Stimulated activated CD8-positive, alpha-beta memory T cell treated with anti-CD3 and anti-CD28 coated beads, Interleukin-4, amount 100 ng/mL, for 1 hour (primary cell): ENCODE data around the gene IFI35.
"Not testable (repeated sequence)": the region's sequence is repeated elsewhere in the genome, so short reads cannot be mapped to it uniquely, and the experiment has no call there.

Experiments used
- DNase-seq, 2 donors: peaks; one replicate each; pipeline ENCODE4 v3.0.0-alpha.2; 2020; ENCODE audit warnings: low read depth in 2 of 2, low spot score in 1 of 2

The IFI35 gene

DNA sequence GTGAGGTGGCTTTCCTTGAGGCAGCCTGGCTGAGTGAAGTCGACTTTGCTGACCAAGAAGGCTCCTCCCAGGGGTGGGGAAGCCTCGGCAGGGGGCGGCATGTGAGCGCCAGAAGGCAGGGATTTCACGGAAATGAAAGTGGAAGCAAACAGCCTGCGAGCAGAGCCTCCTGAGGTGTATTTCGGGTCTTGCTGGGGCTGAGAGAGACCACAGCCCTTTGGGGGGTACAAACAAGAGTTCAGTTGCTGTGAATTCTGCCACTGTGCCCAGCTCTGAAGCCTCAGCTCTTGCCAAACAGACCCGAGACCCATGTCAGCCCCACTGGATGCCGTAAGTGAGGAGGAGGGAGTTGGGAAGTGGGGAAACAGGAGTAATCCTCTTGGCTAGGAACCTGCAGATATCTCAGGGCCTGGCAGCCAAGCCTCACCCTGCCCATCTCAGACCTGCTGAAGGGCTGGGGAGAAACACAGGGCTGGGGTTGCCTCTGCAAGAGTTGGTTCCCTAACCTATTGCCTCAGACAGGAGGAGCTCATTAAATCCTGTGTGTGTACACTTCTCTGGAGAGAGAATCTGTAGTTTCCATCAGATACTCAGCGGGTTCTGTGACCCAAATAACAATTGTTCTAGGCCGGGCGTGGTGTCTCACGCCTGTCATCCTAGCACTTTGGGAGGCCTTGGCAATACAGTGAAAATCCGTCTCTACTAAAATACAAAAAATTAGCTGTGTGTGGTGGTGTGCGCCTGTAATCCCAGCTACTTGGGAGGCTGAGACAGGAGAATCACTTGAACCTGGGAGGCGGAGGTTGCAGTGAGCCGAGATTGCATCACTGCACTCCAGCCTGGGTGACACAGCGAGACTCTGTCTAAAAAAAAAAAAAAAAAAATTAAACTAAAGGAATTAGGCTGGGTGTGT, at the start of gene IFI35:
IFI35 (plus strand) TSS at position 146 of the 913 bp plus-strand sequence; CDS start at position 310, 164 bp downstream.
- DNase-seq: peak; percentile 53 to 77

DNA sequence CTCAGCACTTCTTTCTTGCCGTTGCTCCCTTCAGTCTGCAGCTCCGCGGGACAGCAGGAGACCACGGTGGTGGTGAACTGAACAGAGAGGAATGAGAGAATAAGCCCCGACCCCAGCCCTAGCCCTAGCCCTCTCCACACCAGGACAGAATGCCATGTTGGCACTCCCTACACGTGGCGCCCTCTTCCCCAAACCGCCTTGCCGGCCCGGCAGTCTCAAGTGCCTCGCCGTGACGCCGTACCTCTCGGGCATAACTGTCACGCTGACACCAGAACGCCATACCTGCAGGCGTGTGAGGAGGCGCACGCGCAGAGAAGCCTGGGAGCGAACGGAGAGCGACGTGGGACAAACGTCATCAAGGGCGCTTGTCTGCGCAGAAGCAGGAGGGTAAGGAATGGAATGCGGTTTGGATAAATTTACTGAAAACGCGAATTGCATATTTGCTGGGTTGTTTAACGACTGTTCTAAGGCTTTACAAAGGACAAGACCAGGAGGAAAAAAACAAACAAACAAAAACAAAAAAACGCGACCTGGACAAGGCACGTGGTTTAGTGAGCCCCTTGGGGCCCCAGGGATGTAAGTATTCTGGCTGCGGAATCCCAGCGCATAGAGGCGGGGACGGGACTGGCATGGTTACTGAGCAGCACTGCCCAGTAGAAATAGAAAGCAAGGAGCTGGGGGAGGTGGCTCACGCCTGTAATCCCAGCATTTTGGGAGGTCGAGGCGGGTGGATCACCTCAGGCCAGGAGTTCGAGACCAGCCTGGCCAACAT, 42.2 kb upstream of the IFI35 start, which contains the start of gene AARSD1:
AARSD1 (minus strand) TSS at position 294 of the 772 bp plus-strand sequence; CDS start at position 280, 14 bp downstream.
- DNase-seq: peak; percentile 73 to 77

DNA sequence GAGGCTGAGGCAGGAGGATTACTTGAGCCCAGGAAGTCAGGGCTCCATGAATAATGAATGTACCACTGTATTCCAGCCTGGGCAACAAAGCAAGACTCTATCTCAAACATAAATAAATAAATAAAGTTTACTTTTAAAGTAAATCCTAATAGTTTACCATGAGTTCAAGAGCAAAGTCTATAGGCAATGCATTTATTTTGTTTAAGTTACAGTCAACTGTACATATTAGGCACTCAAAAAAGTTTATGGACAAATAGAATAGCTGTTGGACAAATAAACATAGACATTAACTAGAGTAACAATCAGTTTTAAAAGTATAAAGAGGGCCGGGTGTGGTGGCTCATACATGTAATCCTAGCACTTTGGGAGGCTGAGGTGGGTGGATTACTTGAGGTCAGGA, 38.7 kb upstream of the IFI35 start:
- no peak for DNase-seq

DNA sequence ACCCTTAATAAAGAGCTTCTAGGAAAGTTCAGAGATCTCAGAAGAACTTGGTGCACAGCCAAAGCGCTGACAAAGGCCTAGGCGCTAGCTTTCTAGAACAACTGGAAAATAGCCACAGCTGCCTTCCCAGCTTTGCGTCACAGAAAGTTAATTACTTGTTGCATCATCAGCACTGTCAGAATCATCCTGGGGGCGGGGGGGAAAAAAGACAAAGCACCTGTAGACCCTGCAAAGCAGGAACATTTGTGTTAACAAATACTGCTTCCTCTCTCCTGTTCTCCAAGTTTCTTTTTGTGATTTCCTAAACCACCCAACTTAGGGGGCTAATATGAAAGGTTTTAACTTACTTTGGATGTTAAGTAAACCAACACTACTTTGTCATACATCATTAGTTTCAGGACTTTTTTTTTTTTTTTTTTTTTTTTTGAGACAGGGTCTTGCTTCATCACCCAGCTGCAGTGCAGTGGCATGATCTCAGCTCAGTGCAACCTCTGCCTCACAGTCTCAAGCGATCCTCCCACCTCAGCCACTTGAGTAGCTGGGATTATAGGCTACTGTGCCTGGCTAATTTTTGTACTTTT, 37.5 kb upstream of the IFI35 start:
- DNase-seq: no peak

DNA sequence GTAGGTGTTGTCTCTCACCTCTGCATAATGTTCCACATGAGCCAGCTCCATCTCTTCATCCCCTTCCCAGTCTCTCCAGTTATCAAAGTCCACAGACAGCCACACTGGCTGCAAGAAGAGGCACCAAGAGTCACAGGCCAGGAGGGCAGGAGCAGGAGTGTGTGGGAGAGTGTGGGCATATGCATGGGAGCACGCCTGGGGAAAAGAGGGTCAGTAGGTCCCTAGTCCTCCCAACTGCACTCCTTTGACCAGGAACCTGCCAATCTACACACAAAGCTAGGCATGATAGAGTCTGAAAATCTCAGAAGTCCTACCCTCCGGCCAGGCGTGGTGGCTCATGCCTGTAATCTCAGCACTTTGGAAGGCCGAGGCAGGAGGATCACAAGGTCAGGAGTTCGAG, 35.0 kb upstream of the IFI35 start:
- no peak for DNase-seq

DNA sequence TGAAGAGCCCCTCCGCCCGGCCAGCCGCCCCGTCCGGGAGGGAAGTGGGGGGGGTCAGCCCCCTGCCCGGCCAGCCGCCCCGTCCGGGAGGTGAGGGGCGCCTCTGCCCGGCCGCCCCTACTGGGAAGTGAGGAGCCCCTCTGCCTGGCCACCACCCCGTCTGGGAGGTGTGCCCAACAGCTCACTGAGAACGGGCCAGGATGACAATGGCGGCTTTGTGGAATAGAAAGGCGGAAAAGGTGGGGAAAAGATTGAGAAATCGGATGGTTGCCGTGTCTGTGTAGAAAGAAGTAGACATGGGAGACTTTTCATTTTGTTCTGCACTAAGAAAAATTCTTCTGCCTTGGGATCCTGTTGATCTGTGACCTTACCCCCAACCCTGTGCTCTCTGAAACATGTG, 33.3 kb upstream of the IFI35 start:
- DNase-seq: not testable (repeated sequence)

DNA sequence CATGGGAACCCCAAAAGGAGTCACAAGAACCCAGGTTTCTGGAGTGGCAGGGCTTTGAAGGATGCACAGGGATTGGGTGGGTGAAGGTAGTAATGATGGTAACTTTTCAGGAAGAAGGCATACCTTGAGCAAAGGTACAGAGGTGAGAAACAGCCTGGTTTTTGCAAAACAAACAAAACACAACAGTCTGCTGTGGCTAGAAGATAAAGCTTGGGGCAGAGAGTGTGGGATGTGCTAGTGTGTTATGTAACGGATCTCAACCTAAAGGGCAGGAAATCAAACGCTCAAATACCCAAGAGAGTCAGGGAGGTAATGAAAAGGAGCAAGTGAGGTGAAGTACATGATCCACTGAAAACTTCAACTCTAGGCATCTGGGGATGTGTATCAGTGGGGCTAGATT, 31.3 kb upstream of the IFI35 start:
- no peak for DNase-seq

DNA sequence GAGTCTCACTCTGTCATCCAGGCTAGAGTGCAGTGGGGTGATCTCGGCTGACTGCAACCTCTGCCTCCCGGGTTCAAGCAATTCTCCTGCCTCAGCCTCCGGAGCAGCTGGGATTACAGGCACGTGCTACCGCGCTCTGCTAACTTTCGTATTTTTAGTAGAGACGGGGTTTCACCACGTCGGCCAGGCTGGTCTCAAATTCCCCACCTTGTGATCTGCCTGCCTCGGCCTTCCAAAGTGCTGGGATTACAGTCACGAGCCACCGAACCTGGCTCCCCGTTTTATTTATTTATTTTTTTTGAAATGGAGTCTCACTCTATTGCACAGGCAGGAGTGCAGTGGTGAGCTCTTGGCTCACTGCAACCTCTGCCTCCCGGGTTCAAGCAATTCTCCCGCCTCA, 30.9 kb upstream of the IFI35 start:
- not testable (repeated sequence) for DNase-seq

DNA sequence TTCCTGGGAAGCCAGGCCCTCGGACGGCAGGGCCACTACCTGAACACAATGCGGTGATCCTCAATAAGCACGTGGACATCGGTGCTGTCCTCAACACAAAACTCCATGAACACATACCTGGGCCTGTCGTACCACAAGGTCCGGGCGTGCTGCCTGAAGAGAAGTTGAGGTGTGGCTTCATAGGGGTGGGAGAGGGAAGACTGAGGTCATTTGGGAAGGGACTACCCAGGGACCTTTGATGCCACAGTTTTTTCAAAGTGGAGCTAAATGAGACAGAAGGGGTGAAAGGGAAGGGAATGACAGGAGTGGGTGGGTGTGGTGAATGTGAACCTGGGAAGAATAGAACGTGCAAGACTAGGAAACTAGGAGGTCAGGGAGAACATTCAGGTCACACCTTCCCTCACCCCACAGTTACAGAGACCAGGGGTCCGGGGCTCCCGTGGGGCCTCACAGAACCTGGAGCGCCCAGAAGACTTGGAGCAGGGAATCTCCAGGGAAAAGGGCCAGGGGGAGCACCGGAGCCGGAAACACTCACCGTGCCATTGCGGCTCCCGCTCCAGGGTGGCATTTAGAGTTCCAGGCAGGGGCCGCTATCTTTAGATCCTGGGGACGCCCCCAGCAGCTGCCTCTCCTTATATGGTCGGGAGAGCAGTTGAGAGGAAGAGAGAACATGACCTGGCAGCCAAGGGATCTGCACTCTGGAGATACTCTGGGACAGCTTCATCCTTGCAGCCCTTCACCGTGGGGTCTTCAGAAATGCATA, 26.9 kb upstream of the IFI35 start, which contains the start of gene PTGES3L:
PTGES3L (minus strand) TSS at position 570 of the 763 bp plus-strand sequence; CDS start at position 543, 27 bp downstream.
- DNase-seq: no peak

DNA sequence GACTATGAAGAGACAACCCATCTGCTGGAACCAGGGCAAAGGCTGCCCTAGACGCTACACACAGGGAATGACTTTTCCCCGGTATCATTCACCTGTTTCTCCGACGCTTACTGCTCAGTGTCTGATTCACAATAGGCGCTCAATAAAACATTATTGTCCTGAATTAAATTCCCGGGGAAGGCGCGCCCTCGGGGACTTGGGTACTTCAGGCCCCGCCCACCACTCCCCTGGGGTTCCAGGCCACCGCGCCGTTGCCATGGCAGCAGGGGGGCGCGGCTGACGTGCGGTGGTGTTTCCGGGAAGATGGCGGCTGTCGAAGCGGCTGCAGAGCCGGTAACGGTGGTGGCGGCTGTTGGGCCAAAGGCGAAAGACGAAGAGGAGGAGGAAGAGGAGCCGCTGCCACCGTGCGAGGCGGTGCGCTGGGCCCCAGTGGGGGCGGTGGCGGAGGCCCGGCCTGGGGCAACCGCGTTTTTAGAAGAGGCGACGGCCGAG, 26.3 kb upstream of the IFI35 start, which contains the start of gene RUNDC1:
RUNDC1 (plus strand) TSS at position 292 of the 492 bp plus-strand sequence; CDS start at position 304, 12 bp downstream.
- peak; percentile 80 to 85 for DNase-seq

DNA sequence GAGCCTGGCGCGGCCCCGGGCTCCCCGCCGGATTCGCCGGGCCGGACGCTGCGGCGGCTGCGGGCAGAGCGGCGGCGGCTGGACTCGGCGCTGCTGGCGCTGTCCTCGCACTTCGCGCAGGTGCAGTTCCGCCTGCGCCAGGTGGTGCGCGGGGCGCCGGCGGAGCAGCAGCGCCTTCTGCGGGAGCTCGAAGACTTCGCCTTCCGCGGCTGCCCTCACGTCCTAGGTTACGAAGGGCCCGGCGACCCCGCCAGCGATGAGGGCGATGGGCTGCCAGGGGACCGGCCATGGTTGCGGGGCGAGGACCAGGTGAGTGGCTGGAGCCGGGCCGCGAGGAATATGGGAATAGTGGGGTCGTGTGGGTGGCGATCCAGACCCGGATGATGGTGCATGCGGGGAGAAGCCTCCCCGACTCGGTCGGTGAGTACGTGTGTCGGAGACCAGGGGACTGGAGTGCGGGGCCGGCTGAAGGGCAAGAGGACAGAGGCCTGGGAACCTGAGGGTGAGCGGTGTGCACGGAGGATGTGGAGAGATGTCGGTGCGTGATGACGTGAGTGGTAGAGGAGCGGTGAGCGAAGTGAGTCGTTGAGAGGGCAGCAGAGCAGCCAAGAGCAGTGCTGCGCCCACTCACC, 25.7 kb upstream of the IFI35 start:
- DNase-seq: peak in 1 of 2 donors; percentile 27

DNA sequence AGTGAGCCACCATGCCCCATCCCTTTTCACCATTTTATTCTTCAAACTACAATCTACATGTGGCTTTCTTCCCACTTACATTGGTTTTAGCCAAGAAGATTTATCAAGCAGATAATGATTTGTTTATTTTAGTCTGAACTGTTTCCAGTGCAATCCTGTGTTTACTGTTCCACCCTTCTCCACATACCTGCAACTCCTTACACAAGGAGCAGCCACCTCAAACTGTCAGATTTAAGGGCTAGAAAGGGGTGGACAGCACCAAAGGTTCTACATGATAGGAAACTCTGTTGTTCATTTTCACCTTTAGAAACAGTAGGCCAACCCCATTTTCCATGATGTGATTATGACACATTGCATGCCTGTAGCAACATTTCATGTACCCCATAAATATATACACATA, 24.3 kb upstream of the IFI35 start:
- no peak for DNase-seq

DNA sequence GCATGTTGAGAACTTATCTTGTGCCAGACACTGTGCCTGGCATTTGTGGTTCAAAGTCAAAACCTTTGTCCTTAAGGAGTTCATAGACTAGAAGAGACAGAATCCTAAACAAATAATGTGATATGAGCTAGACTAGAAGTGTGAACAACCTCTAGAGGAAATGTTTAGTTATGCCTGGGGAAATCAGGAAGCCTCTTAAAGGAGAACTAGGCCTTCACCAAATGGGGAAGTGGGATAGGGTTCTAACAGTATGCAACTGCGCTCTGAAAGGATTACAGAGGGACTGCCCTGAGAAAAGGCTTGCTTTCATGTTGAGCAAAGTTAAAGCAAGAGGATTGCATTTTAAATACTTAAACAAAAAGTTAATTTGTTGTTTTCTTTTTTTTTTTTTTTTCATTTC, 21.4 kb upstream of the IFI35 start:
- DNase-seq: no peak

DNA sequence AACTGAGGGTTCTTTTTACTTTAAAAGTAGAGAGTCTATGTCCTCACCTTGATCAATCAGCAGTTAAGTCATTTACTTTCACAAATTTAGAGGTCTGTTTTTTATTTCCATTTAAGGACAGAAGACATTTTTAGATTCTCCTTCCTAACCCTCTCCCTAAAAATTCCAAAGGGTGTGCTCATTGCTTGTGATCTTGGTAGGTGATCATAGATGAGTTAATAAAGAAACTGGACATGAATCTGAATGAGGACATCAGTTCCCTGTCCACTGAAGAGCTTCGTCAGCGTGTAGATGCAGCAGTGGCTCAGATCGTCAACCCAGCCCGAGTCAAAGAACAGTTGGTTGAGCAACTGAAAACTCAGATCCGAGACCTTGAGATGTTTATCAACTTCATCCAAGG, 17.4 kb upstream of the IFI35 start:
- no peak for DNase-seq

DNA sequence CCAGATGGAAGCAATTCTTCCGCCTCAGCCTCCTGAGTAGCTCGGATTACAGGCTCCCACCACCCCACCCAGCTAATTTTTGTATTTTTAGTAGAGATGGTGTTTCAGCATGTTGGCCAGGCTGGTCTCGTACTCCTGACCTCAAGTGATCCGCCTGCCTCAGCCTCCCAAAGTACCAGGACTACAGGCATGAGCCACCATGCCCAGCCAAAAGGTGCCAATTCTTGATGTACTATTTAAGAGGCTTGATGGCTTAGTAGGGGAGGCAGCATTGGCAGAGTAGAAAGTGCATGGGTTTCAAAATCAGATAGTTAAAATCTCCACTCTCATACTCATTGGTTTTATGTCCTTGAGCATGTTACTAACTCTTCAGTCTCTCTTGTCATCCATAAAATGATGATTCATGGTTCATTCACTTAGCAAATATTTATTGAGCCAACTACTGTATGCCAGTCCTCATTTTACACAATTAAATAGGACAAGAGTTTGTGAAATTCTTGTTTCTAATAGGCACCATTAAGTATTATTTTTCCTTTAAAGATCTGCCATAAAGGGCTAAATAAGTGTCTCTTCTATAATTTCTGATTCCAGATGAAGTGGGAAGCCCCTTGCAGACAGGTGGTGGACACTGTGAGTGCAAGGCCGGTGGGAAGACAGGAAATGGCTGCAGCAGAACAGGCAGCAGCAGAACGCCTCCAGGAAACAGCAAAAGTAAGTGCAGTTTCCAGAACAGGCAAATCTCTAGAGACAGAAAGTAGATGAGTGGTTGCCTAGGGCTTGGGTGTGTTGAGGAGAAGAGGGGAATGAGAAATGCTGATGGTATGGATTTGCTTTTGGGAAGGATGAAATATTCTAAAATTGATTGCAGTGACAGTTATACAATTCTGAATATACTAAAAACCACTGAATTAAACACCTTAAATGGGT, 16.6 kb upstream of the IFI35 start:
- DNase-seq: no peak

DNA sequence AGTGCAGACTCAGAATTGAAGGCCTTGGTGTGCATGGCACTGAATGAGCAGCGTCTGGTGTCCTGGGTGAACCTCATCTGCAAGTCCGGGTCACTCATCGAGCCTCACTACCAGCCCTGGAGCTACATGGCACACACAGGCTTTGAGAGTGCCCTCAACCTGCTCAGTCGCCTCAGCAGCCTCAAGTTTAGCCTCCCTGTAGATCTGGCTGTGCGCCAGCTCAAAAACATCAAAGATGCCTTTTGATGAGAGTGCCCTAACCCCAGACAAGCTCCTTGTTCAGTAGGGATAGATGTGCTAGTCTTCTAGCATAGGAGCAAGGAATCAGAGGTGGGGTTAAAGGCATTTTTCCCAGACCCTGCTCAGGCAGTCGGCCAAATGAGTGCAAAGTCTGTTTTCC, 15.1 kb upstream of the IFI35 start:
- no peak for DNase-seq

DNA sequence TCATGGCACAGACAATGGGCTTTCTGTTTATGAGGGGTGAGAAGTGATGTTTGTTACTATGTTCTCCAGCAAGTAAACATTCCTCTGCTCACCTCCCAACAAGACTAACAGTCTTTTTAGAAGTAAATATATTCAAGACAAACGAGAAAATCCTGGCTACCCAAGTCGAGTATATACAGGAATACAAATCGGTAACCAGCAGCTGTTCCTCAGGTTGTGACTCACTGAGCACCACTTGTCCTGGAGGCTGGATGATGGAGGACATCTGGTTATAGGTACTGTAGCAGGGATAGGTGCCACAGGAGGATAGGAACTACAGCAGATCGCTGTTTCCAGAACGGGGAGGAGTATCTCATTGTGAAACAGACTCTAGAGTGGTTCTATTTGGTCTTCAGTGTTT, 13.7 kb upstream of the IFI35 start:
- DNase-seq: no peak

DNA sequence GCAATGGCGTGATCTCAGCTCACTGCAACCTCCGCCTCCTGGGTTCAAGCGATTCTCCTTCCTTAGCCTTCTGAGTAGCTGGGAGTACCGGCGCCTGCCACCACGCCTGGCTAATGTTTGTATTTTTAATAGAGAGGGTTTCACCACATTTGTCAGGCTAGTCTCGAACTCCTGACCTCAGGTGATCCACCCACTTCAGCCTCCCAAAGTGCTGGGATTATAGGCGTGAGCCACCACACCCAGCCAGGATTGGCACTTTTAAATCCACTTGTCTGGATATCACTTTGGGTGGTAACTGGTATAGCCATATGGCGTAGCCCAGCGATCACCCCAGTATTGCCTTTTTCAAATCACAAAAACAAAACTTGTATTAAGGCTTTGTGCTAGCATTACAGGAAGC, 12.7 kb upstream of the IFI35 start:
- DNase-seq: not testable (repeated sequence)
